GM21367 (cell line): ENCODE results near the gene LCE1D.

Experiments used
- ATAC-seq: cut with Tn5 transposase; IDR thresholded peaks from one replicate; pipeline ENCODE4 v1.9.1; 2021; ENCODE audit not compliant: unreplicated experiment

Gene LCE1D

DNA sequence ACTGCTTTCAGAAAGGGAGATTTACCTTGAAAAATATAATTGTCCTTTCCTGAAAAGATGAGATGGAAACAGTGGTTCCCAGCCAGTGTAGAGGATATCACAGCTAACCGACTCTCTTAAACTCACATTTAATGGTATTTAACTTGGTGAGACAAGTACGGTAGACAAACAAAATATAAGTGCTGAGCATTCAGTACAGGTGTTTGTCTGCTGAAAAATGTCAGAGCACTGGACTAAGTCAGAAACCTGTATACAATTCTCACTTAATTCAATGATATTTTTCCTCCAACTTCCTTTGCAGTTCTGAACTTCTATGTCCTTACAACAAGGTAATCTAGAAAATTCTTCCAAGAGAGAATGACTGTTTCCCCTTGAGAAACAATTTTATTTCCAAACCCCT is 15.2 kb downstream of the LCE1D start, which contains the start of gene LCE1B:
TSS of gene LCE1B (plus strand) at position 301 of the 400 bp plus-strand sequence. CDS start 476 bp downstream, outside the sequence.
- no peak for ATAC-seq

DNA sequence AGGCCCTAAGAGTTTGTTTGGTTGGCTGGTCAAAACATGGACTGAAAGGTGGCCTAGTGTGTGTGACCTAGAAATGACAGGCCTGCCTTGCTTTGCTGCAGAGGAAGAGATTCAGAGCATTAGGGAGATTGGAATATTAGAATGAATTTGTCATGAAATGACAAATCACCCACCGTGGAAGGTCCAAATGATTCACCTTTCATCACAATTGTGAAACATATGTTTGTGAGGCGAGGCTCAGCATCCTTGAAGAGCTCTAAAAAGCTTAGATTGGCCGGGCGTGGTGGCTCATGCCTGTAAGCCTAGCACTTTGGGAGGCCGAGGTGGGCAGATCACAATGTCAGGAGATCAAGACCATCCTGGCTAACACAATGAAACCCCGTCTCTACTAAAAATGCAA is 20.8 kb downstream of the LCE1D start:
- ATAC-seq, result no peak

DNA sequence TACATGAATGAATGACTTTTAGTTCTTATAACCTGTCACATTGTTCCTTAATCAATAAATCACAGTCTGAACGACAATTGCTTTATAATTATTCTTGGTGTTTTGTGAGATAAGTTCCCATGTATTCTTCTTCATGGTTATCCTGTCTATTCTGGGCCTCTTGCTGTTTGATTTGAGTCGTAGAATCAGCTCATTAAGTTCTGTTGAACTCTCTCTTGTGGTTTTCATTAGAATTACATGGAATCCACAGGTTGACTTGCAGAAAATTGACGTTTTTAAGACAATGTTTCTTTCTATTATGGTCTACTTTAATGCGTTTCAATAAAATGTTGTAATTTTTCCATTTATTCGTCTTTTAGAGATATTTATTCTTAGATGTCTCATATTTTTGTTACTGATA is 26.8 kb downstream of the LCE1D start:
- no peak for ATAC-seq

DNA sequence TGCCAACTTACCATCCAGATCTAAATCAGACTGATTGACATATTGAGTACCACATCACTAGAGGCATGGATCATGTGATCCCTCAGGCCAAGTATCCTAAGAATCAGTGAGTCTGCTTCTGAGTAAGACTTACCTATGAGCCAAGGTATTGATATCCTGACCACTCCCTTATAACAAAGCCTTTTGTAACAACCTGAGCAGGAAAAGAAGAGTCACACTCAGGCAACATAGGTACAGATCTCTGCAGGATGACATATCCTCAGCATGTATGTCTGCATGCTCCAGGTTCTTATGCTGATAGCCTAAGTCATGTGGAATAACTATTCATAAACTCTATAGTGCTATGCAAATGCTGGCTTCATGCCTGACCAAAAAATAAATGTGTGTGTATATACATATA is 28.4 kb downstream of the LCE1D start:
- ATAC-seq, result no peak

DNA sequence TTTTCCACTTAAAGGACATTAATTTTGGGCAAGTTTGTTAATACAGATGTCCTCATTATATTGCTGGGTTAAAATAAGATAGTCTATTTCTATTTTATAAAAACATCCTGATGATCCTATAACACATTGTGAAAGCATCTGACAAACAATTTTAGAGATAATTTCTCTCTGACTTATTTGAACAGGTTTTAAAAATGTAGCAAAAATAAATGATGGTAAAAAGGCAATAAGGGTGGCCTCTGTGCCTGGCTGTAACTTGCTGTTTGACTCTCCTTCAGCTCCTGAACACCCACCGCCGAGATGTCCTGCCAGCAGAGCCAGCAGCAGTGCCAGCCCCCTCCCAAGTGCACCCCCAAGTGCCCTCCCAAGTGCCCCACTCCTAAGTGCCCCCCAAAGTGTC is 30.7 kb downstream of the LCE1D start, which contains the start of gene LCE1A:
TSS of gene LCE1A (plus strand) at position 301 of the 400 bp plus-strand sequence. CDS start at position 301, 0 bp downstream.
- no peak for ATAC-seq

DNA sequence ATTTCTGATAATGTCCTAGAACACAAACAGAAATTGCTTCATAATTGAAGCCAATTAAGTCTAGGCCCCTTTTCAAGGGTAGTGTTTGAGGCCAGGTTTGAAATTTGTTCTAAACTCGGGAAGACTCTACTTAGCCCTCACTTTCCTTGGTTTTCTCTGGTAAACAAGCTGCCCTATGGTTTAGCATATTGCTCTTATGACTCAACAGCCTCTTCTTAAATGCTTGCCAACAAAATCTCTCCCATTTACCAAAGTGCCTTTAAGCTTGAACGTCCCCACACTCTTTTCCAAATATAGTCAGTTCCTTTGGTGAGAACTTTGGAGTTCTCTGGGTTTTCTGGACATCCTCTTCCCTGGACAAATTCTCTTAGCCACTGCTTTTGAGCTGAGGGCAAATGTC is 40.3 kb downstream of the LCE1D start:
- no peak for ATAC-seq

DNA sequence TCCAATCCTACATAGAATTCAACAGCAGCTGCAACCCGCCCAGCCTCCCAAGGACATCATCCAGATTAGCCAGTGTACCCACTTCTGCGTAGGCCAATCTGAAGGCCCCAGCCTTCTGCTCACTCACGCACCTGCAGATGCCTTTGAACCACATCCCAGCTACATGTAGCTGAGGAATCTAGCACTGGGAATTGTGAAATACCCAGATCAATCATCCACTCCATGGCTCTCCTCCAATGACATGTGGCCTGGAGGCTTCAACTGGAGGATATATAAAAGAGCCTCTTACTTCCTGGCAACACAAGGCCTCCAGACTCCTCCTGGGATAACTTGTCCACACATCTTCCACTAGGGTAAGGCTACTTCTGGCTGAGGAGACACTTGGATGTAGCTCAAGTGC is 46.0 kb downstream of the LCE1D start, which contains the start of gene LCE6A:
TSS of gene LCE6A (plus strand) at position 301 of the 400 bp plus-strand sequence. CDS start 665 bp downstream, outside the sequence.
- ATAC-seq, result no peak
